Activated CD8-positive, alpha-beta T cell treated with anti-CD3 and anti-CD28 coated beads for 36 hours (primary cell): ENCODE measurements around the gene USP34. TPM values are rescaled to one million over a fixed set of nuclear protein-coding genes. Genes with fewer than 3 reads are reported as not detected.

Source experiments
- ATAC-seq: fragments of 200-7000 bp; cut with Tn5 transposase; one replicate; pipeline ENCODE4 v1.10.0; 2021; ENCODE audit warnings: mild to moderate bottlenecking, moderate library complexity
- CTCF ChIA-PET: fragments of 350-600 bp; sonication (Branson Sonifier 250); formaldehyde crosslinking; loops from one replicate; lab custom pipeline; 2021; ENCODE audit warnings: antibody characterized with exemption; lab: Charles Lee
- POLR2A ChIA-PET: fragments of 350-600 bp; sonication (Branson Sonifier 250); formaldehyde crosslinking; loops from one replicate; lab custom pipeline; 2021; ENCODE audit warnings: antibody characterized with exemption; lab: Charles Lee
- DNase-seq: peaks from one replicate; pipeline ENCODE4 v3.0.0-alpha.2; 2020
- H3K27ac Mint-ChIP-seq: one replicate; pipeline ENCODE4 v1.8.0; 2021; ENCODE audit warnings: mild to moderate bottlenecking, mixed read lengths
- H3K27me3 Mint-ChIP-seq: one replicate; pipeline ENCODE4 v1.8.0; 2021; ENCODE audit warnings: mixed read lengths
- H3K36me3 Mint-ChIP-seq: one replicate; pipeline ENCODE4 v1.8.0; 2021; ENCODE audit warnings: low read depth, mixed read lengths
- H3K4me1 Mint-ChIP-seq: one replicate; pipeline ENCODE4 v1.8.0; 2021; ENCODE audit warnings: low read depth, mixed read lengths
- H3K4me3 Mint-ChIP-seq: one replicate; pipeline ENCODE4 v1.8.0; 2021; ENCODE audit warnings: mild to moderate bottlenecking, moderate library complexity, mixed read lengths
- H3K9me3 Mint-ChIP-seq: one replicate; pipeline ENCODE4 v1.8.0; 2021; ENCODE audit warnings: mixed read lengths
- intact Hi-C: fragments of 100-400 bp; cut with micrococcal nuclease; formaldehyde crosslinking; loops from one replicate; pipeline ENCODE4 v1.10.0; 2022
- total RNA-seq, 2 experiments: library from RNA; stranded (reverse); gene quantifications; one replicate each; pipeline ENCODE4 v1.2.3, GENCODE V29; 2021
- TF ChIP-seq, protein P1 (sequence below): fragments of 200-600 bp; IDR thresholded peaks from one replicate; pipeline ENCODE4 v1.8.0; 2022; ENCODE audit warnings: antibody characterized with exemption, mild to moderate bottlenecking

USP34 gene
- total RNA-seq, 2 experiments from 2014 or later = 69.0 to 71.3 TPM

- peaks cover 25% of the 10 kb centered on the region for H3K36me3 Mint-ChIP-seq
- no peak overlapping the region for H3K27ac Mint-ChIP-seq
- H3K27me3 Mint-ChIP-seq = no peaks in the 10 kb centered on the region
- peaks cover 19% of the 10 kb centered on the region for H3K4me1 Mint-ChIP-seq
- TF ChIP-seq, protein P1, sequence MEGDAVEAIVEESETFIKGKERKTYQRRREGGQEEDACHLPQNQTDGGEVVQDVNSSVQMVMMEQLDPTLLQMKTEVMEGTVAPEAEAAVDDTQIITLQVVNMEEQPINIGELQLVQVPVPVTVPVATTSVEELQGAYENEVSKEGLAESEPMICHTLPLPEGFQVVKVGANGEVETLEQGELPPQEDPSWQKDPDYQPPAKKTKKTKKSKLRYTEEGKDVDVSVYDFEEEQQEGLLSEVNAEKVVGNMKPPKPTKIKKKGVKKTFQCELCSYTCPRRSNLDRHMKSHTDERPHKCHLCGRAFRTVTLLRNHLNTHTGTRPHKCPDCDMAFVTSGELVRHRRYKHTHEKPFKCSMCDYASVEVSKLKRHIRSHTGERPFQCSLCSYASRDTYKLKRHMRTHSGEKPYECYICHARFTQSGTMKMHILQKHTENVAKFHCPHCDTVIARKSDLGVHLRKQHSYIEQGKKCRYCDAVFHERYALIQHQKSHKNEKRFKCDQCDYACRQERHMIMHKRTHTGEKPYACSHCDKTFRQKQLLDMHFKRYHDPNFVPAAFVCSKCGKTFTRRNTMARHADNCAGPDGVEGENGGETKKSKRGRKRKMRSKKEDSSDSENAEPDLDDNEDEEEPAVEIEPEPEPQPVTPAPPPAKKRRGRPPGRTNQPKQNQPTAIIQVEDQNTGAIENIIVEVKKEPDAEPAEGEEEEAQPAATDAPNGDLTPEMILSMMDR = no peak
- ChIA-PET CTCF (interaction anchor here (1.2 kb wide), 1 partner anchor 40 kb away, joined by 3 read pairs; no protein-coding TSS in a partner anchor), POLR2A (no interaction called here)
- H3K4me3 Mint-ChIP-seq = no peak overlapping the region
- ATAC-seq (no peak), DNase-seq (no peak)
- intact Hi-C loops = no loop called here
- H3K9me3 Mint-ChIP-seq = no peaks in the 10 kb centered on the region
These were observed 144.5 kb downstream of the USP34 start for GRCh38 chr2:61326423-61326822.

GRCh38 chr2:61320181-61320580, 150.7 kb downstream of the USP34 start:
- intact Hi-C loops = no loop called here
- Mint-ChIP-seq H3K9me3 (no peaks in the 10 kb centered on the region), H3K4me3 (no peak overlapping the region), H3K36me3 (peaks cover 18% of the 10 kb centered on the region), H3K4me1 (no peaks in the 10 kb centered on the region), H3K27ac (no peak overlapping the region), H3K27me3 (no peaks in the 10 kb centered on the region)
- DNase-seq (no peak), ATAC-seq (no peak)
- TF ChIP-seq, protein P1 = no peak
- POLR2A ChIA-PET = no interaction called here
- CTCF ChIA-PET = no interaction called here

DNA sequence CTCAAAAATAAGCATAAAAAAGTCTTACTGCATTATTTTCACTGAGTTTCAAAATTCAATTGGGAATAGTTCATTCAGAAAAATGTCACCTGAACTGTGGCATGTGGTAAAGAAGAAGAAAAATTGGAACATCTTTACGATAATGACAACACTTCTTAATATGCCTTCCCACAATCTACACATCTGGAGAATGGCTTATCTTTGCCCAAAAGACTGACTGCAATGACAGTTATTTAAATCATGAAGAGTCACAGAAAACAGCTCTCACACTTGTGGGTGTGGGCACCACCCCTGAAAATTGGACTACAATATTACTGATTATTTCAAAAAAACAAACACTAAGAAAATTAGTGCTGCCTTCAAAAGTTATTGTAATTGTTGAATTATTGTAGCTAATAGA, 152.3 kb downstream of the USP34 start:
- H3K4me1 Mint-ChIP-seq = peaks cover 8% of the 10 kb centered on the region
- ChIA-PET POLR2A (interaction anchor here (0.7 kb wide), 1 partner anchor 54 kb away, joined by 3 read pairs; no protein-coding TSS in a partner anchor), CTCF (no interaction called here)
- TF ChIP-seq, protein P1 = no peak
- H3K9me3 Mint-ChIP-seq = no peaks in the 10 kb centered on the region
- peaks cover 20% of the 10 kb centered on the region for H3K36me3 Mint-ChIP-seq
- no peaks in the 10 kb centered on the region for H3K27me3 Mint-ChIP-seq
- no peak overlapping the region for H3K4me3 Mint-ChIP-seq
- DNase-seq = no peak
- no peak overlapping the region for H3K27ac Mint-ChIP-seq
- intact Hi-C loops = no loop called here
- ATAC-seq = no peak

DNA sequence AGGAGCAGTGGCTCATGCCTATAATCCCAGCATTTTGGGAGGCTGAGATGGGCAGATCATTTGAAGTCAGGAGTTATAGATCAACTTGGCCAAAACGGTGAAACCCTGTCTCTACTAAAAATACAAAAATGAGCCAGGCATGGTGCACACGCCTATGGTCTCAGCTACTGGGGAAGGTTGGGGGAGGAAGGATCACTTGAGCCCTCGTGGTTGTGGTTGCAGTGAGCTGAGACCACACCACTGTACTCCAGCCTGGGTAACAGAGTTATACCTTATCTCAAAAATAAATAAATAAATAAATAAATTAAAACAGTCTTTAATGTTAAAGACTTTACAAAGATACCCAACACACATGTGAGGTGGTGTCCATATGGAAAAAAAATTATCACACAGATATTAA, 174.9 kb downstream of the USP34 start:
- no peaks in the 10 kb centered on the region for H3K27me3 Mint-ChIP-seq
- H3K36me3 Mint-ChIP-seq = peaks cover 35% of the 10 kb centered on the region
- no peak overlapping the region for H3K27ac Mint-ChIP-seq
- ChIA-PET POLR2A (no interaction called here), CTCF (no interaction called here)
- intact Hi-C loops = no loop called here
- ATAC-seq = no peak
- no peak overlapping the region for H3K4me3 Mint-ChIP-seq
- peaks cover 7% of the 10 kb centered on the region for H3K4me1 Mint-ChIP-seq
- TF ChIP-seq, protein P1 = no peak
- no peak for DNase-seq
- H3K9me3 Mint-ChIP-seq = no peaks in the 10 kb centered on the region

DNA sequence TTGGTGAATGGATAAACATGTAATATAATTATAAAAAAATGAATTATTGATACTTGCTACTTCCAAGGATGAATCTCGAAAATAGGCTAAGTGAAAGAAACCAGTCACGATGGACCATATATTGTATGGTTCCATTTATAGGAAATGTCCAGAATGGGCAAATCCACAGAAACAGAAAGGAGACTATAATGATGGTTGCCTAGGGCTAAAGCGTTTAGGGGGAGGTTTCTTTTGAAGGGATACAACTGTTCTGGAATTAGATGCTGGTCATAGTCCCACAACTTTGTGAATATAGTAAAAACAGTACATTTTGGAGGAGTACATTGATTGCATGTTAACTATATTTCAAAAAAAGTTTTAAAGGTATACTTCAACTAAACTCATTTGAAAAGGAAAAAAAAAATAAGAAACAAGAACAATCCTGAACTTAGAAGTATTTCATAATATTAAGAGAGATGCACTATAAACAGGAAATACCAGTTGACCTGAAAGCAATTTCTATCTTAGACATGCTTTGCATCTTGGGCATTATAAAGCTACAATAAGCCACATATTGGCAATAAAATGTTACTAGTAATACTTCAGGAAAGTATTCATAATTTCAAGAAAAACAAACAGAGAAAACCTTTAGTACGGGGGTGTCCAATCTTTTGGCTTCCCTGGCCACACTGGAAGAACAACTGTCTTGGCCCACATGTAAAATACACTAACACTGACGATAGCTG, 178.9 kb downstream of the USP34 start:
- TF ChIP-seq, protein P1 = no peak
- CTCF ChIA-PET = interaction anchor here (1.1 kb wide), 1 partner anchor 54 kb away, joined by 3 read pairs; no protein-coding TSS in a partner anchor
- no peaks in the 10 kb centered on the region for H3K9me3 Mint-ChIP-seq
- H3K27ac Mint-ChIP-seq = no peak overlapping the region
- H3K36me3 Mint-ChIP-seq = peaks cover 35% of the 10 kb centered on the region
- H3K4me3 Mint-ChIP-seq = no peak overlapping the region
- peaks cover 11% of the 10 kb centered on the region for H3K4me1 Mint-ChIP-seq
- ATAC-seq = no peak
- DNase-seq = no peak
- H3K27me3 Mint-ChIP-seq = no peaks in the 10 kb centered on the region
- POLR2A ChIA-PET = no interaction called here
- intact Hi-C loops = no loop called here
